Measurements from ENCODE around the gene CNOT11.
"Not testable (repeated sequence)": the region's sequence is repeated elsewhere in the genome, so short reads cannot be mapped to it uniquely, and the experiment has no call there.

The CNOT11 gene

DNA sequence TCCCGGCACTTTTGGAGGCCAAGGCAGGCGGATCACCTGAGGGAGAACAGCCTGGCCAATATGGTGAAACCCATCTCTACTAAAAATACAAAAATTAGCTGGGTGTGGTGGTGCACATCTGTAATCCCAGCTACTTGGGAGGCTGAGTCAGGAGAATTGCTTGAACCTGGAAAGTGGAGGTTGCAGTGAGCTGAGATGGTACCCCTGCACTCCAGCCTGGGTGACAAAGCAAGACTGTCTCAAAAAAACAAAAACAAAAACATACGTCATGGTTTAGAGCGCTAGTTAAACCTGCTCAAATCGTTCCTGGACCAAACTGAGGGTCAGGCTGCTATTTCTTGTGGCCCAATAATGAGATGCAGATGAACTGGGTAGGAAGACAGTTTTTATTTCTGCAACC lies 7.2 kb upstream of the CNOT11 start:
- DNase-seq (ENCODE audit: low spot score): not testable (repeated sequence)

DNA sequence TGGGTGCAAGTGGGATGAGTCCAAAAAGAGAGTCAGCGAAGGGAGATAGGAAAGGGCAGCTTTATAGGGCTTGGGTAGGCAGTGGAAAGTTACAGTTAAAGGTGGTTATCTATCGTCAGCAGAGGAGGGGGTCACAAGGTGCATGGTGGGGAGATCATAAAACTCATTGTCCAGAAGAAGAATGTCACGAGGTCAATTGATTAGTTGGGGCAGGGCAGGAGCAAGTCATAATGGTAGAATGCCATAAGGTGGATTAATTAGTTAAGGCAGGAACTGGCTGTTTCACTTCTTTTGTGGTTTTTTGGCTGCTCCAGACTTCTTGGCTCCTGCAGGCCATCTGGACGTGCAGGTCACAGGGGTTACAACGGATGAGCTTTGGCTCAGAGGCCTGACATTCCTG lies 3.9 kb upstream of the CNOT11 start:
- not testable (repeated sequence) for DNase-seq (ENCODE audit: low spot score)

DNA sequence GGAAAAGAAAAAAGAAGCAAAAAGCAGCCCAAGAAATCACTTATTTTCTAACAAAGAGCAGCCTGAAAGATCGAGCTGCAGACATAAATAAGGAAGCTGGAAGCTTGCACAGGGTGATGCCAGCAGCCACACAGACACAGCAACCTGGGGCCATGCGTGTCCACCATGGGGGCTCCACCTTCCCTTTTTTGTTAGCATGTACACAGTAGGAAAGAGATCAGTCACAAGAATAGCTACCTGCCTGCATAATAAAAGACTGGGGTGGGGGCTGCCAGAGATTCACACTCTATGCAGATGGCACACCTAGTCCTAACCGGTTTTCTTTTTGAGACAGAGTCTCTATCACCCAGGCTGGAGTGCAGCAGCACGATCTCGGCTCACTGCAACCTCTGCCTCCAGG lies 2.9 kb upstream of the CNOT11 start:
- no peak for DNase-seq (ENCODE audit: low spot score)

DNA sequence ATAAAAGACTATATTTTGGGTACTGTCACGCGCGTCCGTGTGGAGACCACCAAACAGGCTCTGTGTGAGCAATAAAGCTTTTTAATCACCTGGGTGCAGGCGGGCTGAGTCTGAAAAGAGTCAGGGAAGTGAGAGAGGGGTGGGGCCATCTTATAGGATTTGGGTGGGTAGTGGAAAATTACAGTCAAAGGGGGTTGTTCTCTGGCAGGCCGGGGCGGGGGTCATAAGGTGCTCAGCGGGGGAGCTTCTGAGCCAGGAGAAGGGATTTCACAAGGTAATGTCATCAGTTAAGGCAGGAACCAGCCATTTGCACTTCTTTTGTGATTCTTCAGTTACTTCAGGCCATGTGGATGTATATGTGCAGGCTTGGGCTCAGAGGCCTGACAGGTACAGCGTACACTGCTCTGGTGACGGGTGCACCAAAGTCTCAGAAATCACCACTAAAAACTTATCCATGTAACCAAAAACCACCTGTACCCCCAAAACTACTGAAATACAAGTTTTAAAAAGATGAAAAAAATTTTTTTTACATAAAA lies 1.4 kb upstream of the CNOT11 start:
- not testable (repeated sequence) for DNase-seq (ENCODE audit: low spot score)

DNA sequence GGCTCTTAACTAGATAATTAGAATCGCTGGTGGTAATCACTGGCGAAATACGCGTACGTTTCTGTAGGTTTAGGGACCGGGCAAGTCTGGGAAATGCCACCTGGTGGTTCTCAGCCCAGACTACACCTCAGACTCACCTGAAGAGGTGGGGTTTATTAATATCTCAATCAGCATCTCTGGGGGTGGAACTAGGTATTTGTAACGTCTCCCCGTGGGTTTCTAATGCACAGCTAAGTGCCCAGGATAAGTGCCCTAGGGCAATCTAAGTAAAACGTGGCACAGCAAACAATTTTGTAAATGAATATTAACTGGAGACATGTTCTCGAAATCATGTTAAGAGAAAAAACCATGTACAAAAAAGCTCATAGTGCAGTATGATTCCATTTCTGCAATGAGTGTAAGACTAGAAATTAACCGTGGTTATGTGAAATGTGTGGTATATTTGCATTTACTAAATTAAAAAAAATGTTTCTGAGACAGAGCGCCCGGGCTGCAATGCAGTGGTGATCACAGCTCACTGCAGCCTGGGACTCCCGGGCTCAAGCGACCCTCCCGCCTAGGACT lies 760 bp upstream of the CNOT11 start:
- no peak for DNase-seq (ENCODE audit: low spot score)

DNA sequence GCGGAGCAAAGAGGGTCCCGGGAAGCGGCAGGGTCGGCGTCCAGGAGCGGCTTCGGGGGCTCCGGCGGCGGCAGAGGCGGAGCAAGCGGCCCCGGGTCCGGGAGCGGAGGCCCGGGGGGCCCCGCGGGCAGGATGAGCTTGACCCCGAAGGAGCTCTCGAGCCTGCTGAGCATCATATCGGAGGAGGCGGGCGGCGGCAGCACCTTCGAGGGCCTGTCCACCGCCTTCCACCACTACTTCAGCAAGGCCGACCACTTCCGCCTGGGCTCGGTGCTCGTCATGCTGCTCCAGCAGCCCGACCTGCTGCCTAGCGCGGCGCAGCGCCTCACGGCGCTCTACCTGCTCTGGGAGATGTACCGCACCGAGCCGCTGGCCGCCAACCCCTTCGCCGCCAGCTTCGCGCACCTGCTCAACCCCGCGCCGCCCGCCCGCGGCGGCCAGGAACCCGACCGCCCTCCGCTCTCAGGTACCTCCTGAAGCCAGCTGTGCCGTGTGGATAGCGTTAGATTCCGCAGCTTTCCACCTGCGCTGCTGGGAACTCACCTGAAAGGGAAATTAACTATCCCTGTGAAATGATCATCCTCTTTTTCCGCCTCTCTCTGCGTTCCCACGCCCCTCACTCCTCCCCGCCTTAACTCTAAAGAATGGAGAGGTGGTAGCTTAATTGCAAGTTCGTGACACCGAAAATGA lies 472 bp downstream of the CNOT11 start:
- no peak for DNase-seq (ENCODE audit: low spot score)

DNA sequence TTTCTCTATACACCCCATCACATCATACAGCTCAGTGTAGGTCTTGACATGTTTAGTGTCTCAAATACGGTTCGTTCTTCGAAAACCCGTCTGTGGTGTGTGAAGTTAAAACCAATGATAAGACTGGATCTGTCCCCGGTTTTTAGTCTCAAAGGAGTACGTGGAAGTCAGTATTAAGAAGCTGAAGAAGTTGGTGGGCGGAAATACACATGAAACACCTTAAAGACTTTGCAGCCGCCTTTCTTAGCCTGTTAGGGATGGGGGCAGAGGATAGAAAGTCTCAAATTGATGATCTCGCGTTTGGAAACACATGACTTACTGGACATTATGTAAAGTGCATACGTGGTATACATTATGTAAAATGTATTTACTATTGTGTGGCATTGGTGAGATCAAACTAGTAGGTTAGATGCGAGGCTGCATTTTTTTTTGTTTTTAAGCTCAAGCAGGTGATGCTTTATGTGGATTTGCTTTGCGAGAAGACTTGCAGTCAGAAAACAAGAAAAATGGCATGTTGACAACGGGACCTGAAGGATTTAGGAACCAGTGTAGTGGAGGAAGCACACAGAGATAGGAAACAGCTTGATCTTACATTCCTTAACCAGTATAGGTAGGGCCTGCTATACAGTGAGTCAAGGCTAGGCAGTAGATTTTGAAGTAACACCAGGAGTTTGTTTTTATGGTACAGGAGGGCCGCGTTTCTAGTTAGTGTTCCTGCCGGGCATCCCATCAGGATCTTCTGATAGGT lies 1.2 kb downstream of the CNOT11 start:
- no peak for DNase-seq (ENCODE audit: low spot score)

DNA sequence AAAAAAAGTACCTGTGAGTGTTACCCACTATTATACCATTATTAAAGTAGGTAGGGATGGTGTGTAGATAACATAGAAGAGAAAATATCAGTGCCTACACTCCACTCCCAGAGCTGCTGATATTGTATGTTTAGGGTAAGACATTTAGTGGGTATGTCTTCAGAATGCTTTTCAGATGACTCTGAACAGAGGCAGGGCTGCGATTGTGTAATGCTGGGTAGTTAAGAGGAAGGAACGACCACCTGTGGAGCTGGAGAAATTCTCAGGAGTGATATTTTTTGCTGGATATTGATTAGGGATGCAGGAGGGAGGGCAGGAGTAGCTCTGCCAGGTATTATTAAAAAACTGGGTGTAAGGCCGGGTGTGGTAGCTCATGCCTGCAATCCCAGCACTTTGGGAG lies 2.8 kb downstream of the CNOT11 start:
- DNase-seq (ENCODE audit: low spot score): no peak

DNA sequence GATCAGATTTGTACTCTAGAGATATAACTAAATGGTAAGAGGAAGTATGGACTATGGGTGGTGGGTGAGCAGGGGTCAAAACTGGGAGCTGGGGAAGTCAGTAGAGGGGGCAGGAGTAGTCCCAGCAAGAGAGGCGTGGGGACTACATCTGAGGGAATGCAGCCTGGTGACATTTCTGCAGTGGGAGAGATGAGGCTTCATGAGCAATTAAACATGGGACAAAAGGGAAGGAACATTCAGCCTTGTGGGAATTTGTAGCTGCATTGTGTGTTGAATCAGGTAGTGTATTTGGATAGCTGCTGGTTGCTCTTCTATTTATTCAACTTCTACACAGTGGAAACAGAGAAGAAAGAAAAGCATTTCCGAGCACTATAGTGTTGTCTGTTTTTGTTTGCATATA lies 3.6 kb downstream of the CNOT11 start:
- DNase-seq (ENCODE audit: low spot score): no peak

DNA sequence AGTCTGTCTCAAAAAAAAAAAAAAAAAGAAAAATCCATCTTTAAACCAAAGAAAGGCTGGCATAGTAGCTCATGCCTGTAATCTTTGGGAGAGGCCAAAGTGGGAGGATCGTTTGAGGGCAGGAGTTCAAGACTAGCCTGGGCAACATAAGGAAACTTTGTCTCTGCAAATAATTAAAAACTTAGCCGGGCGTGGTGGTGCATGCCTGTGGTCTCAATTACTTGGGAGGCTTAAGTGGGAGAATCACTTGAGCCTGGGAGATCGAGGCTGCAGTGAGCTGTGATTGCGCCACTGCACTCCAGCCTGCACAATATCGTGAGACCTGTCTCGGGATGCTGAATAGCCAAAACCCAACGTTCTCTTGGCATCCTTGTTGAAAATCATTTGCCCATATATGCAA lies 6.1 kb downstream of the CNOT11 start:
- no peak for DNase-seq (ENCODE audit: low spot score)

DNA sequence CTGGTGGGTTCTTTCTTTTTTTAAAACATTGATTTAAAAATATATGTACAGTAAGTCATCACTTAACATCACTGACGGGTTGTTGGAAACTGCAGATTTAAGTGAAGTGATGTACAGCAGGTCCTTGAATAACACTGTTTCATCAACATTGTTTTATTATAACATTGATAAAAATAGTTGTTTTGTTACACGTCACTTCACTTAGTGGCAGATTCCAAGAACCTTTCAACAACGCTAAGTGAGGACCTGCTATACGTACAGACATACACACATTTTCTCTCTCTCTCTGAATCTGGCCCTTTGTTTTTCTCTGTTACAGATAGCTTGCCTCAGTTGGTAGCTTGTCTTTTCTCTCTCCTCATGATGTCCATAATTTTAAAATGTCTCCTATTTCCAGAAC lies 9.5 kb downstream of the CNOT11 start:
- no peak for DNase-seq (ENCODE audit: low spot score)

DNA sequence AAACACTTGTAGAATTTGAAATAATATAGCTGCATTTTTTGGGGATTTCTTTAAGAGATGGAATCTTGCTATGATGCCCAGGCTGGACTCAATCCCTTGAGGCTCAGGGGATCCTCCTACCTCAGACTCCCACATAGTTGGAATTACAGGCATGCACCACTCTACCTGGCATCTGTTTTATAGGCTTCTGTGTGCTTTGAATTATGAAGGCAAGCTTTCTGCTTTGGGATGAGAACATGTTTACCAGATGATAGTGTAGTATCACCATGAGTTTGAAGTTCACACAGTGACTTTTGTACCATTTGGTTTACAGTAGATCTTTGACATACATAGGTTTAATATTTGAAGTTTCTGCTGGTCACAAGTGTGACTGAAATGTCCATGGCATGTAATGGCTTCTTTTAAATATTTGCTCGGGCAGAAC lies 10.7 kb downstream of the CNOT11 start:
- no peak for DNase-seq (ENCODE audit: low spot score)

DNA sequence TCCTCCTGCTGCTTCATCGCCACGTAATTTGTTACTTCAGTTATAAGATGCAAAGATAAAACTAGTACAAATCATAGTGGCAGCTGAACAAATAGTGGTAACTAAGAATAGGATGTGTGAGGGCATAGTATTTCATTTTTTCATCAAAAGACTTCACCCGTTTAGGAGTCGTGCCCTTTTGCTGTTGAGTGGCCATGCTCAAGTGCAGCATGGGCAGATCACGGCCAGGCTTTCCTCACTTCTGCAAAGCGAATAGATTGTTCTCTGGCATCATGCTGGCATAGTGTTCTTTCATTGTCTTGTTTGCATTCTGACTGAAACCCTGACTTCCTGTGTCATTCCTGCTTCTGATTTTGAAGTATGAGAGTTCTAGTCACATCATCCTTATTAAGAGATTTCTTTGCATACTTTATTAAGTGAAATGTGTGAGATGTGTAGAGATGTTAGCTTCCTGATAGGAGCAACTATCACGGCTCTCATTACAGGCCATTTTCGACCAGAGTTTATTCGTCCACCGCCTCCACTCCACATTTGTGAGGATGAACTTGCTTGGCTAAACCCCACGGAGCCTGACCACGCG lies 11.8 kb downstream of the CNOT11 start:
- DNase-seq (ENCODE audit: low spot score): no peak

DNA sequence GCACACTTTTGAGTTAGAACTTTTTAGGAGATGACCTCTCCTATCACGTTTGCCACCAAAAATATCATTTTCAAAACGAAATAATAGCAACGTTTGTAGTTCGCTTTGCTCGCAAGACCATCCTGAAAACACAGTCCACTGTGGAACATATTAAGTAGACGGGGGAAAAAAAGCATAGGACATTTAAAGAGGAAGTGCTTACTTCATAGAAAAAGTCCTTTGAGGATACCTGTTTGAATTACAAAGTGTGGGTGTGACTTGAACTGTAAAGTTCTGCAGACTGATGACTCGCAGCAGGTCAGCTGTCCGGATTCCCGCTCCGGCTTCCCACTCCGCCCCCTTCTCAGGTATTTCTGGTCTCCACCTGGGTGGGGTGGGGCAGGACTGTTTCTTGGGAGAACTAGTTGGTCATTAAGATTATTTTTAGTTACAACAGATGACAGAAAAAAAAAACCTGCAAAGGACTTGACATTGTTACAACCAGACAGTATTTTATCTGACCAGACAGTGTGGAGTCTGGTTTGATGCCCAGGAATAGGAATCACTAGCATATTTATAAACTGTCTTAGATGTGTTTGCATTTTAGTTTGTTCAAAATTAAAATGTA lies 13.3 kb downstream of the CNOT11 start:
- no peak for DNase-seq (ENCODE audit: low spot score)

DNA sequence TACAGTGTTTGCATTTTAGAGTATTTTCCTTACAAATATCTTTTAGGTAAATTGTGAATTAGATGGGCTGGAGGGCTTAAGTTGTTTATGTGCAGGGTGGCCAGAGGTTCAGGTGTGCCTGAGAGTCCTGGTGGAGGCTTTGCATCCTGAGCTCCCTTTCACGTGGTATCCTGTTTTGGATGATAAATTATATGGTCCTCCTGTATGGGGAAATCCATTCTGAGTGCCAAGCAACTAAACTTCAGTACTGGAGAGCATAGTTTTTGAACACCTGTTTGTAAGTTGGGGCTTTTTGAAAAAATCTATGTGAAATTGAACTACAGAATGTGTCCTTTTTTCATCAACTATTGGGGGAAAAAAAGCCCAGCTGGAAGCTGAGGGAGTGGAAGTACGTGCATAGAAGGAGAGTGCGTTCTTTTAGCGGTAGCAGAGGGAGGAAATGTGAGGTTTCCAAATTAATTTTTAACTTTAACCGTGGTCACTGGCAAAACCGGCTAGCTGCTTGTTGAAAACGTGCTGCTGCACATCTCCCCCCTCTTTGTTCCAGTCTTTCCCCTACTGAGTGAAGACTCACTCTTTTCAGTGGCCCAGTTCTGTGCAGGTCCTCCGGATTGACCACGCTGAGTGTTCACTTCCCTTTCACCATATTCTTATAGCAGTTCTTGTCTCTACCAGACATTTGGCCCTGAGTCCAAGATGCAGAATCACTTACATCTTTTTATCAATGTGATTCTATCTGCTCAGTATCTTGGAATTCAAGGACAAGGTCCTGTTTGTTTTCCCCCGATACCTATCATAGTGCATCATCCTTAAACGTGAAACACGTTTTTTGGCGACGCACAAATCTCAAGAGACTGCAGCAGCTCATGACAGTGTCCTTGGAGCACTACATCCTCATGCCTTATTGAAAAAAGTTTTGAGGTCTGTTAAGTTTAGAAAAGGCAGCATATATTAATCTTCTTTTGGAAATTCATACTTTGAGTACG lies 15.3 kb downstream of the CNOT11 start:
- no peak for DNase-seq (ENCODE audit: low spot score)

DNA sequence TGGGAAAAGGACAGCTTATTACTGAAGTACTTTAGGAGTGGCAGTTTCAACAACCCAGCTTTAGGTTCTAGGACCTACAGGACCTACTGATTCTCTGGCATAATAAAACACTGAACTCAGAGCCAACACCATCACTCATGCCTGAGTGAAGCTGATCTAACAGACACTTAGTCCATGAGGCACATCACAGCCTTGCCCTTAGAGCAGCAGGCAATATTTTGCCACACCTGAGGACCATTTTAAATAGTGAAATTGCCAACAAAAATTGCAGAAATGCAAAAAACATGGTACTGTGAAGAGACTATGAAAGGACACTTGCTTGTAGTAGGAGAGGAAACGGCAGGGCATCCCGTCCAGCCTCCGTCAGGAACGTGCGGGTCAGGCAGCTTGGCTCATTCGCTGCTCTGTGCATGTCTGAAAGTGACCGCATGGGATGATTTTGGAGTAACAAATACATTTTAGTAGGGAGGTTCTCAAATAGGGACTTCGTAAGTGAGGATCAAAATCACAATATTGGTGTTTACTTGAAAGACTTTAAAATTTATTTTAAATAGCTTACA lies 18.1 kb downstream of the CNOT11 start:
- DNase-seq (ENCODE audit: low spot score): no peak

DNA sequence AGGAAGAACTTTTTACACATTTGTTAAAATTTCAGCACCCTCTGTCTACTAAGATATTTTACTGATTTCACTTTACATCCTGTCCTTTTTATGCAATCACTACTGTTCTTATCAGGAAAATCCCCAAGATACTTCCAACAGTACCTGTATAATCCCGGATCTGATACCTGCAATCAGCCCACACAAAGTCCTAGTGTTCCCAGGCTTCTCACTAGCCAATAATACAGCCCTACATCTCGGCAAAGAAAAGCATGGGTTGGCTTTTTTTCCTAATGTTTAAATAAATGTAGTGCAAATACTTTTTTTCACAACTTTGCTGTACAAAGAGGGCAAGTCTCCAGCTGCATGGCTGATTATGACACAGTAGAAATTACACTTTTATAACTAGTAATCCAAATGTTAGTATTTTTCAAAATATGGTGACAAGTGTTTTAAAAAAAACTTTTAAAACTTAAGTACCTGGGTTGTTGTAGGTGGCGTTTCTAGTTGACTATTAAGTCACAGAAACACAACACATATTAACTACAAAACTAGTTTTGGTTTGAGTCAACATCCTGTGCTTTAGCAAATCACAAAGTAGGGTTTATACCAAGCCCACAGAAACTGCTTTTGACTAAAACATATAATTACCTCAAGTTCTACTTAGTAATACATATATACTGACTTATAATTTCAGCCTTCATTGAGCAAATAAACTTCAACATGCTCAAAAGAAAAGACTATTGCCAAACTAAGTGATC lies 19.5 kb downstream of the CNOT11 start:
- DNase-seq (ENCODE audit: low spot score): no peak

DNA sequence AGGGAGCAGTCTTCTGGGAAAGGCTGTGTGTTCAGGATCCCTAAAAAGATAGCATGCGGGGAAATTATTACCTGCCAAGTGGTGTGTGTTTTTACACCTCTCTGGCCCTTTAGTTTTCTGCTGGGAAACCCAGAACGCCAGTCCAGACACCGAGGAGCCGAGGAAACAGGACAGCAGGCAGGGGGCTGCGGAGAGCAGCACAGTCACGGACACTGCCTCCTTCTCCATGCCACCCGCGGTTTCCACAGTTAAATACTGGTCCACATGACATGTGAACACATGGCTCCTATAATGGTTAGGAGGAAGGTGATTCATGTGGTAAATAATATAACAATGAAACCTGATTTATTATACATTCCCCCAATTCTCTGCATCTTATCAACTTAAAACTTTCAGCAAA lies 20.4 kb downstream of the CNOT11 start:
- no peak for DNase-seq (ENCODE audit: low spot score)

DNA sequence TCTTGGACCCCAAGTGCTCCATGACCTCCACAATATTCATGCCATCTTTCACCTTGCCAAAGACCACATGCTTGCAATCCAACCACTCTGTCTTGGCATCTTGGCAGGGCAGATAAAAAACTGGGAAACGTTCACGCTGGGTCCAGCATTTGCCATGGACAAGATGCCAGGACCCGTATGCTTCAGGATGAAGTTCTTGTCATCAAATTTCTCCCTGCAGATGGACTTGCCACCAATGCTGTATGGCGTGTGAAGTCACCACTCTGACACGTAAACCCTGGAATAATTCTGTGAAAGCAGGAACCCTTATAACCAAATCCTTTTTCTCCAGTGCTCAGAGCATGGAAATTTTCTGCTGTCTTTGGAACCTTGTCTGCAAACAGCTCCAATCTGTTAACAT lies 21.5 kb downstream of the CNOT11 start:
- DNase-seq (ENCODE audit: low spot score): no peak

DNA sequence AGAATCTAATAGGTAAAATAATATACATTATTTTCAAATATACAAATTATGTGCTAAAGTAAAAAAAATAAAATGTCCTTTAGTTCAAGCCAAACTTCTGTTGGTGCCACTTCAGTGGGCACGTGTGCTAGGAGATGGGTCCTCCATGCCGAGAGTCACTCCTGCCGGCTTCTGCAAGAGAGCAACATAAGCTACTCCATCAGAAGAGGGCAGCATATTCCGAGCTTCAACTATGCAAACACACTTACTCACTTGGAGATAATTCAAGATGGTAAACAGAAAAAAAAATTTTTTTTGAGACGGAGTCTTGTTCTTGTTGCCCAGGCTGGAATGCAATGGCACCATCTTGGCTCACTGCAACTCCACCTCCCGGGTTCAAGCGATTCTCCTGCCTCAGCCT lies 24.4 kb downstream of the CNOT11 start:
- DNase-seq (ENCODE audit: low spot score): no peak

Data from COLO829 (cell line).